ENCODE measurements around the gene MGAT5B. TPM values are rescaled to one million over a fixed set of nuclear protein-coding genes. Genes with fewer than 3 reads are reported as not detected.

Gene MGAT5B
- total and polyA plus RNA-seq, 2 donors from 2014 or later, result 0.56 to 2.3 TPM

DNA sequence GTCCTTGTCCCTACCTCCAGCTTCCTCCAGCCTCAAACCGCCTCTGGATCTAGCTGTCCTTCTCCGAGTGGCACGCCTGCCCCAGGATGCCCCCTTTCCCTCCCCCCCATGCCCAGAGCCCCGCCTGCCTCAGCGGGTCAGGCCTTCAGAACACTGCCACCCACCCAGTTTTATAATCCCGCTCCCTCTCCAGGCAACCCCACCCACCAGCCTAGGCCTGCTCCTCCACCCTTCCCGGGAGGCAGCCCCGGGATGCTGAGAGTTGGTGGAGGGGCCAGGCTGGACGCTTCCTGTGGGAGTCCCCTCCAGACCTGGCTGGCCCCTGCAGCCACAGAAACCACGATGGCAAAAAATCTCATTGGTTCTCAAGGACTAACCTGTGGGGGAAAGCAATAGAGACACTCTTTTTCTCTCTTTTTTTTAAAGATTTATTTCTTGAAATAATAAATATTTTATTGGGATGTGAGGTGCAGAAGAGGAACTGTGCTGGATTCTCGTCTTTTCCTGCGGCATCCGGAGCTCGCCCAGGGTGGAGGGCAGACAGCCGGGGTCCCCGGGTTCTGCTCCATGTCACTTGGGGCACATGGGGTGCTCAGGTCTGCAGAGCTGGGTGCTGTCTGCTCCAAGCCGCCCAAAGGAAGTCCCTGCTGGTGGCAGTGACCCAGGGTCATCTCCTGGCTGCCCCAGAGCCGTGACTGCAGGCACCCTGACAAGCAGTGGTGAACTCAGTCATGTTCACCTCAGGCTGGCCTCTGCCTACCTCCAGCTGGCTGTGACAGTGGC lies 81.9 kb downstream of the MGAT5B start:
- Histone ChIP-seq H3K4me1 (ENCODE audit: control insufficient read depth in 2 of 3, insufficient read depth in 2 of 3, low read depth in 1 of 3, low read length in 3 of 3) (no peaks in the 10 kb centered on the region), H3K36me3 (ENCODE audit: control insufficient read depth in 2 of 3, insufficient read depth in 3 of 3, low read length in 3 of 3) (no peaks in the 10 kb centered on the region), H3K9ac (ENCODE audit: low read length in 3 of 3) (no peak overlapping the region), H3K4me3 (ENCODE audit: low read length in 3 of 3) (no peak overlapping the region), H3K27me3 (ENCODE audit: control insufficient read depth, insufficient read depth, low read length) (no peaks in the 10 kb centered on the region), H3K9me3 (ENCODE audit: control insufficient read depth in 2 of 3, insufficient read depth in 1 of 3, low read length in 3 of 3) (no peaks in the 10 kb centered on the region), H3K27ac (ENCODE audit: low read depth in 2 of 2, low read length in 2 of 2) (no peak overlapping the region)
- intact Hi-C loops (cut with DNase I), result no loop called here
- no peak for TF ChIP-seq CTCF (IDR thresholded peaks at IDR 0.05; ENCODE audit: borderline replicate concordance, extremely low read depth, insufficient read depth)
- no peak for FAIRE-seq
- DNase-seq, result no peak

DNA sequence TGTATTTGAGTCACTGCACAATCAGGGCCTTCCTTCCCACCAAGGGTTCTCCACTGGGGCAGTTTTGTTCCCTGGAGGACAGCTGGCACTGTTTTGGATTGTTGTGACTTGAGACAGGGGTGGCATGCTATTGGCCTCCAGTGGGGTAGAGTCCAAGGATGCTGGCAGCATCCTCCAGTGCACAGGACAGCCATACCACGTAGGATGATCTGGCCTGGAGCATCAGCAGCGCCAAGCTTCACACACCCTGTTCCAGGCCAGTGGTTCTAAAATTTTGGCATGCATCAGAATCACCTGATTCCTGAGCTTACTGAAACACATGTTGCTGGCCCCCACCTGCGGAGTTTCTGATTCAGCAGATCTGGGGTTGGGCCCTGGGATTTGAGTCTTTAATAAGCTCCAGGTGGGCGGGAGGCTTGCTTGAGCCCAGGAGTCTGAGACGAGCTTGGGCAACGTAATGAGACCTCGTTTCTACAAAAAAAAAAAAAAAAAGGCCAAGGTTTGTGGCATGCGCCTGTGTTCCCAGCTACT lies 83.2 kb downstream of the MGAT5B start:
- Histone ChIP-seq H3K4me3 (ENCODE audit: low read length in 3 of 3) (no peak overlapping the region), H3K36me3 (ENCODE audit: control insufficient read depth in 2 of 3, insufficient read depth in 3 of 3, low read length in 3 of 3) (no peaks in the 10 kb centered on the region), H3K4me1 (ENCODE audit: control insufficient read depth in 2 of 3, insufficient read depth in 2 of 3, low read depth in 1 of 3, low read length in 3 of 3) (no peaks in the 10 kb centered on the region), H3K9me3 (ENCODE audit: control insufficient read depth in 2 of 3, insufficient read depth in 1 of 3, low read length in 3 of 3) (no peaks in the 10 kb centered on the region), H3K27me3 (ENCODE audit: control insufficient read depth, insufficient read depth, low read length) (no peaks in the 10 kb centered on the region), H3K9ac (ENCODE audit: low read length in 3 of 3) (no peak overlapping the region), H3K27ac (ENCODE audit: low read depth in 2 of 2, low read length in 2 of 2) (no peak overlapping the region)
- peak in 1 of 5 donors; percentile 8 for DNase-seq
- FAIRE-seq, result no peak
- TF ChIP-seq CTCF (IDR thresholded peaks at IDR 0.05; ENCODE audit: borderline replicate concordance, extremely low read depth, insufficient read depth), result no peak
- intact Hi-C loops (cut with DNase I), result no loop called here

GRCh38 chr17:76952402-76952801 lies 84.2 kb downstream of the MGAT5B start:
- Histone ChIP-seq H3K9me3 (ENCODE audit: control insufficient read depth in 2 of 3, insufficient read depth in 1 of 3, low read length in 3 of 3) (no peaks in the 10 kb centered on the region), H3K27ac (ENCODE audit: low read depth in 2 of 2, low read length in 2 of 2) (no peak overlapping the region), H3K4me1 (ENCODE audit: control insufficient read depth in 2 of 3, insufficient read depth in 2 of 3, low read depth in 1 of 3, low read length in 3 of 3) (no peaks in the 10 kb centered on the region), H3K9ac (ENCODE audit: low read length in 3 of 3) (no peak overlapping the region), H3K4me3 (ENCODE audit: low read length in 3 of 3) (no peak overlapping the region), H3K36me3 (ENCODE audit: control insufficient read depth in 2 of 3, insufficient read depth in 3 of 3, low read length in 3 of 3) (no peaks in the 10 kb centered on the region), H3K27me3 (ENCODE audit: control insufficient read depth, insufficient read depth, low read length) (no peaks in the 10 kb centered on the region)
- TF ChIP-seq CTCF (IDR thresholded peaks at IDR 0.05; ENCODE audit: borderline replicate concordance, extremely low read depth, insufficient read depth), result no peak
- intact Hi-C loops (cut with DNase I), result no loop called here
- FAIRE-seq, result no peak
- no peak for DNase-seq
